GM12874 (cell line): ENCODE results near the gene C22orf31.

ENCODE experiments used
- TF ChIP-seq, protein P1 (sequence below): IDR thresholded peaks from 2 replicates; pipeline ENCODE4 v1.5.1; 2011; ENCODE audit warnings: low read depth, mild to moderate bottlenecking, control low read depth, low read length, moderate library complexity; ENCODE audit not compliant: insufficient read depth

C22orf31 gene

GRCh38 chr22:29060931-29061330 is 700 bp downstream of the C22orf31 start:
- TF ChIP-seq, protein P1, sequence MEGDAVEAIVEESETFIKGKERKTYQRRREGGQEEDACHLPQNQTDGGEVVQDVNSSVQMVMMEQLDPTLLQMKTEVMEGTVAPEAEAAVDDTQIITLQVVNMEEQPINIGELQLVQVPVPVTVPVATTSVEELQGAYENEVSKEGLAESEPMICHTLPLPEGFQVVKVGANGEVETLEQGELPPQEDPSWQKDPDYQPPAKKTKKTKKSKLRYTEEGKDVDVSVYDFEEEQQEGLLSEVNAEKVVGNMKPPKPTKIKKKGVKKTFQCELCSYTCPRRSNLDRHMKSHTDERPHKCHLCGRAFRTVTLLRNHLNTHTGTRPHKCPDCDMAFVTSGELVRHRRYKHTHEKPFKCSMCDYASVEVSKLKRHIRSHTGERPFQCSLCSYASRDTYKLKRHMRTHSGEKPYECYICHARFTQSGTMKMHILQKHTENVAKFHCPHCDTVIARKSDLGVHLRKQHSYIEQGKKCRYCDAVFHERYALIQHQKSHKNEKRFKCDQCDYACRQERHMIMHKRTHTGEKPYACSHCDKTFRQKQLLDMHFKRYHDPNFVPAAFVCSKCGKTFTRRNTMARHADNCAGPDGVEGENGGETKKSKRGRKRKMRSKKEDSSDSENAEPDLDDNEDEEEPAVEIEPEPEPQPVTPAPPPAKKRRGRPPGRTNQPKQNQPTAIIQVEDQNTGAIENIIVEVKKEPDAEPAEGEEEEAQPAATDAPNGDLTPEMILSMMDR, result no peak

DNA sequence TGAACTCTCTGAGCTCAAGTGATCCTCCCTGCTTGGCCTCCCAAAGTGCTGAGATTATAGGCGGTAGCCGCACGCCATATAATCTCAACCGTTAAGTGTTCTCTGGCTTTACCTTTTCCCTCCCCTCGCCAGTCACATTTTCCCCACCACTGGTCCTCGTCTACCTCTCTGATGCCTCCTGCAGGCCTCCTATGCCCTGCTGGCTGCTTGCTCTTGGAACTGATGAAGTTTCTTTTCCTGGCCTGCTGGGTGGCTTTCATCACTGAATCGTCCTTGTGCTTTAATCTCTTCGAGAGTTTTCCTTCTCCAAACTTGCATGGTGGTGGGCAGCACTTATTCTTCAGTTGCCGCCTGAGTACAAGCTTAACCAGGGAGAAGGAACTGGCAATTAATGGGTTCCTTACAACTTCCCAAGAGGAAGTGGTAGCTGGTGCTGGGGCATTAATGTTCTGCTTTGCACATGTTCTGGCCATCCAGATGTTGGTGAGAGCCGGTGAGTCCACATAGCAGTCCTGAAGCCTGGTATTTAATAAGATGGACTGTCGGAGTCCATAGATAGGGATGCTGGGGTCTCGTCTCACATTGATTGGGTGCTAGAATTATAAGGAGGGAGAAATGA is 1.3 kb downstream of the C22orf31 start:
- TF ChIP-seq, protein P1, result no peak

GRCh38 chr22:29056472-29056871 is 5.2 kb downstream of the C22orf31 start:
- TF ChIP-seq, protein P1, result no peak

GRCh38 chr22:29055192-29055830 is 6.3 kb downstream of the C22orf31 start:
- TF ChIP-seq, protein P1, result no peak

- TF ChIP-seq, protein P1, result no peak
Measured at GRCh38 chr22:29054251-29054767, 7.3 kb downstream of the C22orf31 start.

- TF ChIP-seq, protein P1, result no peak
Measured at GRCh38 chr22:29053048-29053702, 8.5 kb downstream of the C22orf31 start.

DNA sequence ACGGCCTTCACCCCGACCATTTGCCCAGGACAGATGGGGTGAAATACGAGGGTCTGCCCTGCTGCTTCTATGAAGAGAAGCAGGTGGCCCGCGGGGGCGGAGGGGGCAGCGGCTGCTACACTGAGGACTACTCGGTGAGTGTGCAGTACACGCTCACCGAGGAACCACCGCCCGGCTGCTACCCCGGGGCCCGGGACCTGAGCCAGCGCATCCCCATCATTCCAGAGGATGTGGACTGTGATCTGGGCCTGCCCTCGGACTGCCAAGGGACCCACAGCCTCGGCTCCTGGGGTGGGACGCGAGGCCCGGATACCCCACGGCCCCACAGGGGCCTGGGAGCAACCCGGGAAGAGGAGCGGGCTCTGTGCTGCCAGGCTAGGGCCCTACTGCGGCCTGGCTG is 11.2 kb downstream of the C22orf31 start:
- TF ChIP-seq, protein P1, result no peak
